SH-SY5Y (cell line): Measurements from ENCODE around the gene NKX1-2.

Experiments used
- GATA2 ChIP-seq: IDR thresholded peaks from 2 replicates; pipeline ENCODE4 v1.6.1; 2011; ENCODE audit warnings: mild to moderate bottlenecking, low read depth, low read length
- GATA3 ChIP-seq: IDR thresholded peaks from 2 replicates; pipeline ENCODE4 v1.6.1; 2011; ENCODE audit warnings: low read depth, mild to moderate bottlenecking, low read length, moderate library complexity

The NKX1-2 gene

DNA sequence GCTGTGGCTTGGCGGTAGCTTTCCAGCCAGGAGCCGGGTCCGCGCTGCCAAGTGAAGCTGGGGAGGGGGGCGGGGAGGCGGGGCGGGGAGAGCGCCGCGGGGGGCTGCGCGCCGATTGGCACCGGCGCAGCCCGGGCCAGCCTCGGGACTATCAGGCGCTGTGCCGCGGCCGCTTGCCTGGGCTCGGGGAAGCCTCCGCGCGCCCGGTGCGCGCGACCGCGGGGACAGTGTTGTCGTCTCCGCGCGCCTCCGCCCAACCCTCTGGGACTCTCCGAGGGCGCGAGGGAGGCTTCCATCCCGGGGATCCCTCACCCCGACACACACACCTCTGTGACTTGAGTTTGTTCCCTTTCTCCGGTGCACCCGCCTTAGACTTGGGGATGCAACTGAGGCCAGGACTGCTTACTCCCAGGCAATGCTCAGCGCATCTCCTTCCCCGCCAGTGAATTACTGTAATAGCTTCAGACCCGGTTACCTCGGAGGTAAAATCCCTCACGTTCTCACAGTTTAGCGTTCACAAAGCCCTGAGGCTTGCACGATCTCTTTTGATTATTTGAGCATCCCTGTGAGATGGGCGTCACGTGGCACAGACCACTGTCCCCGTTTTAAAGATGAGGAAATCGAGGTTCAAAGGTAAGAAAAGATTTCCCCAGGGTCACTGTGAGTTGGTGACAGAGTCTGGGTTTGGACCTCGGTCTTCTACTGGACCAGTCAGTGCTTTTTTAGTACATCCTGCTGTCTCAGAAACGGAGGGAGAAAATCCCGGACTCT lies at the start of gene NKX1-2:
TSS of gene NKX1-2 (minus strand) at position 24 of the 771 bp plus-strand sequence. CDS start 92 bp downstream, outside the sequence.
- TF ChIP-seq GATA2, result no peak
- TF ChIP-seq GATA3, result no peak

DNA sequence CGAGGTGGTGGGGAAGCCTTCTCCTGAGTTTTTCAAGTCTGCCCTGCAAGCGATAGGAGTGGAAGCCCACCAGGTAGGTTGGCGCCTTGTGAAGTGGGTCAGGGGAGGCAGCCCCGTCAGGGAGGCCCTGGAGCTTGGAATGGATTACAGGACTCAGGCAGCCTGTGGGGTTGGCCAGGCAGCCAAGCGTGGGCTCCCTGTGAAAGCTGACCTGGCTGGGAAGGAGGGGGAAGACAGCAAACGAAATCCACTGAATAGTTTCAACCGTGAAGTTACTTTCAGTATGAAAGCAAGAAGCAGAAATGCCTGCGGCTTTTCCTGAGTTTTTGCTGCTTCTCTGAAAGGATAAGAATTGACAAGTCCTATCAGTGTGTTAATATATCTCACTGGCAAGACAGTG lies 48.2 kb upstream of the NKX1-2 start:
- TF ChIP-seq GATA2 (no peak), GATA3 (no peak)

DNA sequence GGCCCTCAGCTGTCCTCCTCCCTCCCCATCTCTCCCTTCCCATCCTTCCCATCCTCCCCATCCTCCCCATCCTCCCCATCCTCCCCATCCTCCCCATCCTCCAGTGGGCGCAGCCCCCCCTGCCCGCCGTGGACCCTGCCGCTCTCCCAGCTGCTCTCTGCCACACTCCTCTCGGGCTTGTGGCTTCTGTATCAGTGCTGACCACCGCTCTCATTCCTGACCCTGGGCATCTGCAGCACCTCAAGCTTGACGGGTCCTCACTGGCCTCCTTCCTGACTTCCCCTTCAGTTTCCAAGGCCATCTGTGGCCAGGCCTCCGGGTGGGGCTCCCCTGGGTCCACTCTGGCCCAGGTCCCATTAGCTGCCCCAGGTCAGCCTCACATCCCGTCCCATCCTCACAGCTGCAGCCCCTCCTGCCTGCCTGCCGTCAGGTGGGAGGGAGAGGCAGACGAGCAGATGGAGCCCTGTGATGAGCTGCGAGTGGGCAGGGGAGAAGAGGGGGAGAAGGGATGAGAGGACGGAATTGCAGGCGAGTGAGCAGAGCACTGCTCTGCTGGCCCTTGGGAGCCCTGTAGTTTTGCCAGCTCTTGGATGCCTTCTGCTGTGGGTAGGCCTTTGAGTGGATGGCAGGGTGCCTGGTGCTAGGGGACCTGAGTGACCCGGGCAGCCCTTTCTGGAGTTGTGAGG lies 47.5 kb upstream of the NKX1-2 start:
- no peak for TF ChIP-seq GATA3
- no peak for TF ChIP-seq GATA2

DNA sequence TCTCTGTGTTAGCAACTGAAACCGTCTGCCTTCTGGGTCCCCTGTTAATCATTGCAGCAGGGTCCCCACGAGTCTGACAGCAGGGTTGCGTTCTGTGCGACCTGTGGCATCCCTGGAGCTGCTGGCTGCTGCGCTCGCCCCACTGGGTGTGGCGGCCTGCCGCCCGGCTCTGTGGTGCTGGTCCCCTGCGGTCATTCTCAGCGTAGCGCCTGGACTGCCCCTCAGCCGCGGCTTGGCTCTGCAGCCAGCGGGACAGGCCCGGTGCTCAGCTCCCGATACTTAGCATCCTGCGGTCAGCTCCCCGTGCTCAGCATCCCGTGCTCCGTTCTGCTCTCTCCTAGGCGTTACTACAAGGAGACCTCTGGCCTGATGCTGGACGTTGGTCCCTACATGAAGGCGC lies 46.8 kb upstream of the NKX1-2 start:
- no peak for TF ChIP-seq GATA2
- TF ChIP-seq GATA3, result no peak

DNA sequence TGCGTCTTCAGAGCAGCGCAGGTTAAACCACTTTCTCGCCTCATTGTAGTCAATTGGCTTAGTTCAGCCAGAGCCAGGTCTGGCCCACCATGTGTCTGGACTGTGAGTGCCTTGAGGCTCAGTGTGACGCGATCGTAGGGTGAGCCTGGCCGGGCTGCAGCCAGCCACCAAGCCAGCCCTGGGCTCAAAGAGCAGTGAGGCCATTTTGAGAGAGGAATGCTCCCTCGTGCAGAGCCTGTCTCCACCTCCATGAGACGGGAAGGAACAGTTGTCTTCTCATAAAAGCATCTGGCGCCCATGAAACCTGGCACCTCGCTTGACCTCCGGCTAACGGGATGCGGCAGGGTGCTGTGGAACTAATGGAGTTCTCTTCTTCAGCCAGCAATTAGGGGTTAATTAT lies 46.3 kb upstream of the NKX1-2 start:
- TF ChIP-seq GATA3, result no peak
- no peak for TF ChIP-seq GATA2

DNA sequence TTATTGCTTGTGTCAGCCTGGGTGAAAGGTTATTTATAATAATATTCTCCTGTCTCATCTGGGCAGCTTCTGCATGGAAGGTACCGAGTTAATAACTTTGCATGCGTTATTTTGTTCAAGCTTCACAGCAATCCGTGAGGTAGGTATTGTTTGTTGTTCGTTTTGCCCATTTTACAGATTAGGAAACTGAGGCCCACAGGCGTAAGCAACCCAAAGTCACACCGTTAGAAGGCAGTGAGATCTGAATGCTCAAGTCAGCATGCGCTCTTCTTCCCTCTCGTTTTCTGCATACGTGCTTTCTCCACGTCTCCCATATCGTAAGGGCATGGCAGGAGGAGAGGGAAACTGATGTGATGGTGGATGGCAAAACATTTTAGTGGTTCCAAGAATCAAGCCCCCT lies 45.9 kb upstream of the NKX1-2 start:
- no peak for TF ChIP-seq GATA2
- no peak for TF ChIP-seq GATA3

DNA sequence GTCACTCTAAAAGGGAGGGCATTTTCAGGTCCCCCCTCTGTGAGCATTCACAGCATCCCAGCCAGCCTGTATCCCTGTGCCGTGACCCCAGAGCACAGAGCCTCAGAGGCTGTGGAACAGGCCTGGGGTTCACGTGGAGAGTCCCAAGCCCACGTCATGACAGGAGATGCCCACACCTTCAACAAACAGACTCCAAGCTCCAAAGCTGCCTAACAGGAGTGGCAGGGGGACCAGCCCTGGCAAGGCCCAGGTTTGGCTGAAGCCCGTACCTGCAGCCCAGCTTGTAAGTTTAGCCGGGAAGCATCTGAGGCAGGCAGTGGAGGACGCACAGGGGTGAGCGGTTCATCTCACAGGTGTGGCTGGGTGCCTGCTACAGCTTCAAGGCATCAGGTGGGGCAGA lies 45.3 kb upstream of the NKX1-2 start:
- TF ChIP-seq GATA2, result no peak
- TF ChIP-seq GATA3, result no peak

DNA sequence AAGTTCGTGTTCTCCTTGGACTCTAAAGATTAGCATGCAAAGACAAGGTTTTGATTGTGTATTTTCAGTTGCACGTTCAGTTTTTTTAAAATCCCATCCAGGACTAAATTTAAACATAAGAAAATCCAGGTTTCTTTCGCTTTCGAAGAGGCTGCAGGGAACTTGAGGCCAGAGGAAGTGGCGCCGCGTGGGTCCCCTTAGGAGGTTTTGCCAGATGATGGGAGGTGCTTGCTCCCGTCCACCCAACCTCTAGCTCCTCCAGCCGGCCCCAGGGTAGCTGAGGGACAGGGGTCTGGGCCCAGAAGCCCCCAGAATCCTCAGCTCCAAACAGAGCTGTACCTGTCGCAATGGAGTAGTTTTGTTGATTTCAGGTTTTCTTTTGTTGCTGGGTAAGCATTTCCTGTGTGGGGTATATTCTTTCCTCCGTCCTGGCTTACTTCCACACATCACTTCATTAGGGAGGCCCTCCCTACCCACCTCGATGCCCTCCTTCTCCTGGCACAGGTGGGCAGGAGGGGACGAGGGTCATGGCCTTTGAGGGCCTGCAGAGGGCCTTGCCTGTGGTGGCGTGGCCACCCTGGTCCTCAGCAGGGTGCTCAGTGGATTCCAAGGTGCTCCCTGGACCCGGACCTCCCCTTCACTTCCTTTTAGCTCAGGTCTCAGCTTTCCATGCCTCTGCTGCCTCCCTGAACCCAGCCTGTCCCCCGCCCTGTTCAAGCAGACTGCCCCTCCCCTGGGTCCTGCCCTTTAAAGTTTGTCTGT lies 44.4 kb upstream of the NKX1-2 start:
- TF ChIP-seq GATA2 (no peak), GATA3 (no peak)

DNA sequence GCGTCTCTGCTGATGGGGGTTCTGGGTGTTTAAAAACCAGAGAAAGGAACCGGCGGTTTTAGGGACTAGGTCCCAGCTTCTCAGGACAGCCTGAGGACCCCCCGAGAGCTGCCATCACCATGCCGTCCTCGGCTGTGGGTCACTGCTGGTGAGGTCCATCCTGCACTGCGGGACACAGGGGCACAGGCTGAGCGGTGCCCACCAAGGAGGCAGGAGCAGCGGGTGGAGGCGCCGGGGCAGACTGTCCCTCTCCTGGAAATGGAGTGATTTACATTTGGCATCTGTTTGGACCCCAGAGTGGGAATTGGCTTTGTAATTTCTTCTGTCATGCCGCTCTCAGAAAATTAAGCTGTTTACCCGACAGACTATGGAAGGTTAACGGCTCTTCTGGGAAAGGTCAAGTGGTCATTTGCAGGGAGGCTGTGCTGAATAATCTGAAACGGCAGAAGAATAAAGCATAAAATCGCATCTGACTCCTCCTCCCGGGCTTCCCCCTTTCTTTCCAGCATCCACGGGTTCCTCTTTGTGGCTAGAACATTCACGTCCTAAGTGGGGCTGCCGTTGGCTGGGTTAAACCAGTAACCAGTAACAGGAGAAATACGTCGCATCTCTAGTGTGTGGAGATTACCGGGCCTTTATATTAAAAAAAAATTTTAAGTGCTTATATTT lies 43.5 kb upstream of the NKX1-2 start:
- TF ChIP-seq GATA3 (no peak), GATA2 (no peak)

DNA sequence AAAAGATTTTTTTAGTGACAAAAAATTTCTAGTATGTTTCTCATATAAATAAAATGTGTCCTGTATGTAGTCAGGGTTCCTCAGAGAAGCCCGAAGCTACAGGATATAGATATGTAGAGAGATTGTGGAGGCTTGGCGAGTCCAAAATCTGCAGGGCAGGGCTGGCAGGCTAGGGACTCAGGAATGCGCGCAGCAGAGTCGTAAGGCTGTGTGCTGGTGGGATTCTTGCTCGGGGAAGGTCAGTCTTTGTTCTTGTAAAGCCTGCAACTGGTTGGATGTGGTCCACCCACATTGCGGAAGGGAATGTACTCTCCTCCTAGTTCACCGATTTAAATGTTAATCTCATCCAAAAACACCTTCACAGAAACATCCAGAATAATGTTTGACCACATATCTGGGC lies 42.4 kb upstream of the NKX1-2 start:
- no peak for TF ChIP-seq GATA2
- no peak for TF ChIP-seq GATA3

DNA sequence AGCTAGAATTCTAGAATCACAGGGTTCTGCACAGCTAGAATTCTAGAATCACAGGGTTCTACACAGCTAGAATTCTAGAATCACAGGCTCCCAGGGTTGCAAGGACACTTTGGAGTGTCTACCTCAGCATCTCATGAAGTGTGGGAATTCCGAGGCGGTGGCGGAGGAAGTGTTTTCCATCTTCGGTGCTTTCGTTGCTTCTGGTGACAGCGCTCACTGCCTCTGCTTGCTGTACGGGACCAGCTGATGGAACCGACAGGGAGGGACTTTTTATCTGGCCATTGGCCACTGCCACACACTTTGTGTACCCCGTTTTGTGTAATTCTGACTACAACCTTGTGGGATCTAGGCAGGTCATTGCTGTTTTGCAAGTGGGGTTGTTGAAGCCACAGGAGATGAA lies 41.3 kb upstream of the NKX1-2 start:
- TF ChIP-seq GATA3 (no peak), GATA2 (no peak)

DNA sequence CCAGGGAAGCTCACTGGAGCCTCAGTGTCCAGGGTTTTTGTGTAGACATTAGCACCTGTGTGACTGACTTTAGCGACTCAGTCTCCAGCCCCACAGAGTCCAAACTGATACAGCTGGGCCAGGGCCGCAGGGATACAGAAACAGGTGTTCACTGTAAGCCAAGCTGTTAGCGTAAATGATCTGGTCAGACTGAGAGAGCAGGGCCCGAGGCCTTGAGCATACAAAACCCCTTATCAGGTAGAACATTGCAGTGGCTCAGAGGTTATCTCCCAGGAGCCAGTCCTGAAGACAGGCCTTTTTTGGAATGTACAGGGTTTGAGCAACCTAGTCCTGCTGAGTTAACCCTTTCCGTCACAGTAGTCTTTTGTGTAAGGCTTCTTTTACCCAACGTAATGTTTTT lies 36.8 kb upstream of the NKX1-2 start:
- no peak for TF ChIP-seq GATA2
- no peak for TF ChIP-seq GATA3

DNA sequence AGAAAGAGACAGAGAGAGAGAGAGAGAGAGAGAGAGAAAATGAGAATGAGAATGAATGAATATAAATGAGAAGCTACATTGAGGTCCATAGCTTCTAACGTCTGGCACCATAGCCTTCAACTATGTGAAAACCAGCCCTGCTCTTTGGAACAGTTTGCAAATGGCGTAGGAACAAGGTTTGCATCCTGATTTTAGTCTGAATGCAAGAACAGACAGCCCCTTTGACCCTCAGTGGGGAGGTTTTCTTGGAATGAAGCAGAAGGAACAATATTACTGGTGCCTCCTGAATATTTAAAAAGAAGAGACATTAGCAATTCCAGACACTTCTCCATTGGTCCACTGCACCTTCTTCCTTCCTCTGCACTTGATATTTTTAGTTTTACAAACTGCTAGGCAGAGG lies 34.8 kb upstream of the NKX1-2 start:
- TF ChIP-seq GATA2, result no peak
- TF ChIP-seq GATA3, result no peak

DNA sequence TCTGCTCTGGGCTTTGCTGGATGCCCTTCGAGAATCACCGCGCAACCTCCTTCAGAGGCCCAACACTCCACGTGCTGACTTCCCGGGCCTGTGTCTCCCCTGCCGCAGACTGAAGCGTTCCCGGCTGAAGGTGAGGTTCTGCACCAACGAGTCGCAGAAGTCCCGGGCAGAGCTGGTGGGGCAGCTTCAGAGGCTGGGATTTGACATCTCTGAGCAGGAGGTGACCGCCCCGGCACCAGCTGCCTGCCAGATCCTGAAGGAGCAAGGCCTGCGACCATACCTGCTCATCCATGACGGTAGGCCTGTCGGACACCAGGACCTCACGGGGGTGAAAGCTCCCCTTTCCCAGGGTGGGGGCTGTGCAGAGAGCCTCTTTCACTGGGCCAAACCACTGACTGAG lies 34.2 kb upstream of the NKX1-2 start:
- TF ChIP-seq GATA2 (no peak), GATA3 (no peak)
